M059J (cell line): ENCODE data around the gene AK5. TPM values are rescaled to one million over a fixed set of nuclear protein-coding genes. Genes with fewer than 3 reads are reported as not detected.
A peak's percentile ranks its signal among the peaks of the same experiment; 100 is the strongest.

Experiments used
- DNase-seq: peaks from one replicate; pipeline ENCODE4 v3.0.0-alpha.2; 2012; ENCODE audit warnings: low read depth
- total RNA-seq: library from RNA; depleted of rRNA; stranded (reverse); fragments of >200 nt; shearing (Covaris generic); gene quantifications from 2 replicates; pipeline ENCODE4 v1.2.3, GENCODE V29; 2014; rRNA removed

The AK5 gene
- total RNA-seq, 1 experiment from 2014 or later = 5.6 TPM

DNA sequence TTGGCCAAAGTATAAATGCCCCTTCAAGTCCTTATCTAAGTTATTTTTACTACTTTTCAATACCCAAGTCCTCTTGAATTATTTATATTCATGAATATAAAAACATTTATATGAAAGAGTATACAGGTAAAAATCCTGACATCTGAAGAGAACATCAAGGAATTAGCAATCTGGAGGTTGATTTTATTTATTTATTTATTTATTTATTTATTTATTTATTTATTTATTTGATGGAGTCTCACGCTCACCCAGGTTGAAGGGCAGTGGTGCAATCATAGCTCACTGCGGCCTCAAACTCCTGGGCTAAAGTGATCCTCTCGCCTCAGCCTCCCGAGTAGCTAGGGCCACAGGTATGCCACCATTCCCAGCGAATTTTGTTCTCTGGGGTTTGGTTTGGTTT, 307.4 kb downstream of the AK5 start:
- DNase-seq = no peak

- no peak for DNase-seq
Observed at GRCh38 chr1:77590651-77591050, 308.8 kb downstream of the AK5 start.

DNA sequence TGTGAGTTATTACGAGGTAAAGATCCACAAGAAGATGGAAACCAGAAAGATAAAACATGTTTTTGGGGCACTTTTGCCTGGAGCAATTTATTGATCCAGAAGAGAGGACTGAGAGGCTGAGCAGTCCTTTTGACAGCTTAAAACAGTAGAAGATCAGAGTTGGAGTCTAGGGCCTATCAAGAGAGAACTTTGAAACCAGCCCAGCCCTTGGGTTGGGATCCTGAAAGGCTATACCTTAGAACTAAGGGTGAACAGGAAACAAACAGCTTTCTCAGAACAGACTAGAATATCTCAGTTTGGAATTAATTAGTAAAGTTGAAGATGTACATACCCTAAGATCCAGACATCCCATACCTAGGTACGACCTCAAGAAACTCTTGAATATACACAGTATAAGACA, 311.1 kb downstream of the AK5 start:
- no peak for DNase-seq

DNA sequence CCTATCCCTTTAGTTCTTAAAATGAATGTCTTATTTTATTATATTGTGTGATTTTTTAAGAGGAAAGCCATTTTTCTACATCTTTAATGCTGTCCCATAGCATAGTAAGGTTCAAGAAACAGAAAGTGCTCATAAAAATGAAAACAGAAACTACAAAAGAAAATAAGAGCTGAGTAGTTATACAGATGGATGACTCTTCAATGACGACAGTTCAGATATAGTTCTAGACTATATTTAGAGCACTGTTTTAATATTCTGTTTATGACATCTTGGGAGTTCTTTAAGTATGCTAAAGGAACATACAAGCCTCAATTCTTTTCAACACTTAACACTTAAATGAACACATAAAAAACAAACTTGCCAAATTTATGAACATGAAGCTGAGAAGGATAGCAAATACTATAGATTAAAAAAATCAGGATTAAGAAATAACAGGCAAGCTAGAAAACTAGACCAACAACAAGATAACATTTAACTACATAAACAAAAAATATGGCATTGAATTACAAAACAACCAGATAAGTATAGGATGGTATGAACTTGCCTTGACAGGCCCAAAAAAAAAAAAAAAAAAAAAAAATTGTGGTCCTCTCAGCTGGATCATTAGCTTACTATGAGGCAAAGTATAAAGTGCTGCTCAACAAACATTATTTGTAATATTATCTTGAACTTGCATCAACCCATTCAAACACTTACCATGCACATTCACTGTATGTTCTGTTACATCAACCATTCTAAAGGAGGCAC, 312.7 kb downstream of the AK5 start:
- DNase-seq = no peak

DNA sequence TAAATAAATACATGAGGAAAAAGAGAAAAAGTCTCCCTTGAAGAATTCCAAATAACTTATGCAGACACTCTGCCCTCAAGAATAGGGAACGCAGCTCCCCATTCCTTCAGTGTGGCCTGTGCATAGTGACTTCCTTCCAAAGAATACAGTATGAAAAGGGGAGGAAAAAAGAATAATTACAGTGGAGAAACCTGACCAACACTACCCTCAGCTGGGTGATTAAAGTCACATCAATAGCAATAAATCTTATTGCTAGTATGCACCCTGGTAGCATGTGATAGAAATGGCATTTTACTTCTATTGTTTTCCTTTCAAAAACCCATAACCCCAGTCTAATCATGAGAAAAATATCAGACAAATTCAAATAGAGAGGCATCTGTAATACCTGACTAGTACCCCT, 315.5 kb downstream of the AK5 start:
- no peak for DNase-seq

GRCh38 chr1:77605246-77606026, 323.6 kb downstream of the AK5 start:
- DNase-seq = peak; percentile 99

GRCh38 chr1:77608893-77609292, 327.1 kb downstream of the AK5 start:
- no peak for DNase-seq

Other genes with a start within 250 kb of the AK5 start
- gene PIGK, start 62.6 kb upstream of the AK5 start, total RNA-seq = 63.3 and 82.7 TPM in 2 replicates